HepG2 (cell line): Measurements from ENCODE around the gene IGFBP6. TPM values are rescaled to one million over a fixed set of nuclear protein-coding genes. Genes with fewer than 3 reads are reported as not detected.

Experiments
- DR1 ChIP-seq: sonication (generic); formaldehyde crosslinking; IDR thresholded peaks from 2 replicates; pipeline ENCODE4 v1.8.0; 2021; ENCODE audit warnings: mild to moderate bottlenecking, missing genetic modification reagents, inconsistent platforms
- FOXA1 ChIP-seq, 2 experiments: fragments of 450-650 bp in 1 of 2; sonication (generic) in 1 of 2; formaldehyde crosslinking in 1 of 2; IDR thresholded peaks; 2 replicates each; pipeline versions ENCODE4 v1.4.0 to v1.6.1; 2016 to 2020; ENCODE audit warnings: missing genetic modification reagents in 1 of 2
- FOXP1 ChIP-seq, 2 experiments: fragments of 450-650 bp in 1 of 2; IDR thresholded peaks; 2 replicates each; pipeline ENCODE4 v1.6.1; 2017 to 2018; ENCODE audit warnings: antibody characterized with exemption in 1 of 2
- GLI4 ChIP-seq: sonication (generic); formaldehyde crosslinking; IDR thresholded peaks from 2 replicates; pipeline ENCODE4 v1.5.1; 2020; ENCODE audit warnings: missing genetic modification reagents, mild to moderate bottlenecking, moderate library complexity, borderline replicate concordance
- HNF4G ChIP-seq, 2 experiments: sonication (generic) in 1 of 2; formaldehyde crosslinking in 1 of 2; IDR thresholded peaks; 2 replicates each; pipeline versions ENCODE4 v1.4.0 to v1.6.1; 2011 to 2020; ENCODE audit warnings: borderline replicate concordance in 2 of 2, low read depth in 2 of 2, mild to moderate bottlenecking in 2 of 2, low read length in 1 of 2, missing genetic modification reagents in 1 of 2, moderate library complexity in 1 of 2
- SRSF1 ChIP-seq: fragments of 200-400 bp; formaldehyde crosslinking; optimal IDR thresholded peaks from 2 replicates; pipeline ENCODE3; 2017; ENCODE audit warnings: mild to moderate bottlenecking, low read depth, low read length, moderate library complexity
- SRSF9 ChIP-seq: fragments of 200-400 bp; formaldehyde crosslinking; IDR thresholded peaks from 2 replicates; pipeline ENCODE4 v1.6.1; 2018; ENCODE audit warnings: borderline replicate concordance, mild to moderate bottlenecking, low read depth, low read length; ENCODE audit not compliant: insufficient read depth, poor library complexity, severe bottlenecking
- TEAD2 ChIP-seq: sonication (generic); formaldehyde crosslinking; IDR thresholded peaks from 2 replicates; pipeline ENCODE4 v1.9.0; 2021; ENCODE audit warnings: missing genetic modification reagents
- TSC22D2 ChIP-seq: sonication (generic); formaldehyde crosslinking; IDR thresholded peaks from 2 replicates; pipeline ENCODE4 v1.5.1; 2020; ENCODE audit warnings: missing genetic modification reagents, mild to moderate bottlenecking, borderline replicate concordance
- ZIK1 ChIP-seq: sonication (generic); formaldehyde crosslinking; IDR thresholded peaks from 2 replicates; pipeline ENCODE4 v1.5.0; 2020; ENCODE audit warnings: mild to moderate bottlenecking, low read depth, missing genetic modification reagents, borderline replicate concordance
- ZNF136 ChIP-seq: sonication (generic); formaldehyde crosslinking; IDR thresholded peaks from 2 replicates; pipeline ENCODE4 v1.8.1; 2022; ENCODE audit warnings: low read depth, mild to moderate bottlenecking, moderate library complexity, missing genetic modification reagents
- ZNF34 ChIP-seq: sonication (generic); formaldehyde crosslinking; IDR thresholded peaks from 2 replicates; pipeline ENCODE4 v1.4.0; 2020; ENCODE audit warnings: mild to moderate bottlenecking, missing genetic modification reagents, borderline replicate concordance
- ZNF567 ChIP-seq: sonication (generic); formaldehyde crosslinking; IDR thresholded peaks from 2 replicates; pipeline ENCODE4 v1.8.1; 2023; ENCODE audit warnings: mild to moderate bottlenecking, missing genetic modification reagents, borderline replicate concordance
- ZNF572 ChIP-seq: sonication (generic); formaldehyde crosslinking; IDR thresholded peaks from 2 replicates; pipeline ENCODE4 v1.5.1; 2020; ENCODE audit warnings: mild to moderate bottlenecking, missing genetic modification reagents
- ZSCAN25 ChIP-seq: sonication (generic); formaldehyde crosslinking; IDR thresholded peaks from 2 replicates; pipeline ENCODE4 v1.8.0; 2022; ENCODE audit warnings: mild to moderate bottlenecking, missing genetic modification reagents
- polyA plus RNA-seq, 8 experiments: library from polyadenylated mRNA; depleted of rRNA in 3 of 8; stranded (reverse) in 7 of 8; unstranded in 1 of 8; fragments of >200 nt; fragmentation: Illumina TruSeq in 4 of 8; extraction: Trizol in 4 of 8; gene quantifications; 2 replicates each; pipeline versions ENCODE4 v1.2.1 to v1.2.3, GENCODE V29; 2011 to 2016; ENCODE audit warnings: low read depth in 4 of 8, missing spikeins in 1 of 8, mixed read lengths in 1 of 8; ENCODE audit not compliant: insufficient read depth in 1 of 8
- total RNA-seq, 5 experiments: library from RNA; depleted of rRNA; stranded (reverse); fragments of >200 nt; fragmentation: Illumina TruSeq; extraction: Trizol; gene quantifications; 2 replicates each; pipeline ENCODE4 v1.2.3, GENCODE V29; 2016; ENCODE audit warnings: low read depth in 1 of 5
- TF ChIP-seq, protein P1 (sequence below): sonication (generic); formaldehyde crosslinking; IDR thresholded peaks from 2 replicates; pipeline ENCODE4 v1.9.0; 2021; ENCODE audit warnings: missing genetic modification reagents, borderline replicate concordance
- TF ChIP-seq, protein P2 (sequence below): sonication (generic); formaldehyde crosslinking; IDR thresholded peaks from 2 replicates; pipeline ENCODE4 v1.8.0; 2022; ENCODE audit warnings: missing genetic modification reagents, low read depth, mild to moderate bottlenecking, borderline replicate concordance
- TF ChIP-seq, protein P3 (sequence below): sonication (generic); formaldehyde crosslinking; conservative IDR thresholded peaks from 2 replicates; pipeline ENCODE4 v1.4.0; 2020; ENCODE audit warnings: missing genetic modification reagents
- TF ChIP-seq, protein P4 (sequence below): sonication (generic); formaldehyde crosslinking; IDR thresholded peaks from 2 replicates; pipeline ENCODE4 v1.5.0; 2020; ENCODE audit warnings: missing genetic modification reagents
- TF ChIP-seq, protein P5 (sequence below): sonication (generic); formaldehyde crosslinking; IDR thresholded peaks from 2 replicates; pipeline ENCODE4 v1.4.0; 2020; ENCODE audit warnings: missing genetic modification reagents

The IGFBP6 gene
- total and polyA plus RNA-seq, 2 of the 13 experiments (the other 11 are each of a cell fraction or from before 2014, with no cell fraction given), result 3.9 to 25.2 TPM

DNA sequence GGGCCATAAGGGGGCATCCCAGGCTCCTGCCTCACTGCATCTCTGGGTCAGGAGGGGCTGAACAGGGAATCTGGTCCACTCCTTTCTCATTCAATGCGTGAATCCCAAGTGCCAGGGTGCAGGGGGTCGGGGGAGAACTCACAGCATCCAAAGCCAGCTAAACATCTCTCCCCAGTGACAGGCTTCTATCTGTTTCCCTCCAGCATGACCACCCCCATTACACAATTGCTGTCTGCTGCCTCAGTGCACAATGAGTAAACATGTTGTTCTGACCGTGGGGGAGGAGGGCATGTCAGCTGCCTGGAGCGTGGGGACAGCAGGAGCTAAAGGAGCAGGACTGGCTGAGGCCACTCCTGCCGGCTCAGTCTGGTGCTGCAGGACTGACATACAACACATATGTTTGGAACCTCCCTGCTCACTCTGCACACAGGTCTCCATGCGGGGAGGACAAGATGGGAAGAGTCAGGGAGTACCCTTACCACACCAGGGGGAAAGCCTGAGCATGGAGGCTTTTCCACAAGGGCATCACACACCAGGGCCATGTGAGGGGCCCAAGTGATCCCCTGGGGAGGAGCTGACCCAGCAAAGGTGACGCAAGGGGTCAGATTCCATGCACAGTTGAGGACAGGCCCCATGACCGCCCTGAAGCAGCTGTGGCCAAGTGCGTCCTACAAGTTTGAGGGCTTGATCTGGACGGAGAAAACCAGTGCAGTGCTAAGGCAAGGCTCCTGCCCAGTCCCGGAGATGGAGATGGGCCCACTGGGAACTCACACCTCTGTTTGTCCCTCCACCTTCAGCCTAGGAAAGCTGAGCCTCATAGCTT, 46.2 kb upstream of the IGFBP6 start (continued):
- peak; percentile 70; the same call in 1 of the 2 replicates for TF ChIP-seq HNF4G (IDR thresholded peaks at IDR 0.05; ENCODE audit: borderline replicate concordance, low read depth, low read length)
- 0 out of 2 replicates have a peak, but pooled peaks have one; percentile 20 for TF ChIP-seq HNF4G (CRISPR knock-in tag; IDR thresholded peaks at IDR 0.05; ENCODE audit: borderline replicate concordance, low read depth)
- no peak for TF ChIP-seq TSC22D2 (CRISPR knock-in tag)
- TF ChIP-seq, protein P1, sequence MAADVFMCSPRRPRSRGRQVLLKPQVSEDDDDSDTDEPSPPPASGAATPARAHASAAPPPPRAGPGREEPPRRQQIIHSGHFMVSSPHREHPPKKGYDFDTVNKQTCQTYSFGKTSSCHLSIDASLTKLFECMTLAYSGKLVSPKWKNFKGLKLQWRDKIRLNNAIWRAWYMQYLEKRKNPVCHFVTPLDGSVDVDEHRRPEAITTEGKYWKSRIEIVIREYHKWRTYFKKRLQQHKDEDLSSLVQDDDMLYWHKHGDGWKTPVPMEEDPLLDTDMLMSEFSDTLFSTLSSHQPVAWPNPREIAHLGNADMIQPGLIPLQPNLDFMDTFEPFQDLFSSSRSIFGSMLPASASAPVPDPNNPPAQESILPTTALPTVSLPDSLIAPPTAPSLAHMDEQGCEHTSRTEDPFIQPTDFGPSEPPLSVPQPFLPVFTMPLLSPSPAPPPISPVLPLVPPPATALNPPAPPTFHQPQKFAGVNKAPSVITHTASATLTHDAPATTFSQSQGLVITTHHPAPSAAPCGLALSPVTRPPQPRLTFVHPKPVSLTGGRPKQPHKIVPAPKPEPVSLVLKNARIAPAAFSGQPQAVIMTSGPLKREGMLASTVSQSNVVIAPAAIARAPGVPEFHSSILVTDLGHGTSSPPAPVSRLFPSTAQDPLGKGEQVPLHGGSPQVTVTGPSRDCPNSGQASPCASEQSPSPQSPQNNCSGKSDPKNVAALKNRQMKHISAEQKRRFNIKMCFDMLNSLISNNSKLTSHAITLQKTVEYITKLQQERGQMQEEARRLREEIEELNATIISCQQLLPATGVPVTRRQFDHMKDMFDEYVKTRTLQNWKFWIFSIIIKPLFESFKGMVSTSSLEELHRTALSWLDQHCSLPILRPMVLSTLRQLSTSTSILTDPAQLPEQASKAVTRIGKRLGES (CRISPR knock-in tag), result no peak
- TF ChIP-seq FOXP1 (IDR thresholded peaks at IDR 0.05), result no peak
- peak; percentile 95 for TF ChIP-seq FOXP1 (CRISPR knock-in tag; IDR thresholded peaks at IDR 0.05)
- no peak for TF ChIP-seq SRSF1
- TF ChIP-seq, protein P2, sequence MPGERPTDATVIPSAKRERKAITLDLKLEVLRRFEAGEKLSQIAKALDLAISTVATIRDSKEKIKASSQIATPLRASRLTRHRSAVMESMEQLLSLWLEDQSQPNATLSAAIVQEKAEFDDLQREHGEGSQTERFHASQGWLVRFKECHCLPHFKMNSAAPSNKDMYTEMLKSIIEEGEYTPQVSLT (CRISPR knock-in tag), result no peak
- peak; percentile 27; the same call in 1 of the 2 replicates for TF ChIP-seq ZIK1
- peak; percentile 71; the same call in 1 of the 2 replicates for TF ChIP-seq ZNF572 (CRISPR knock-in tag)
- TF ChIP-seq SRSF9, result no peak
- TF ChIP-seq GLI4, result no peak
- peak; percentile 58; the same call in 1 of the 2 replicates for TF ChIP-seq ZNF567 (CRISPR knock-in tag)
- TF ChIP-seq TEAD2 (CRISPR knock-in tag), result no peak
- TF ChIP-seq, protein P3, sequence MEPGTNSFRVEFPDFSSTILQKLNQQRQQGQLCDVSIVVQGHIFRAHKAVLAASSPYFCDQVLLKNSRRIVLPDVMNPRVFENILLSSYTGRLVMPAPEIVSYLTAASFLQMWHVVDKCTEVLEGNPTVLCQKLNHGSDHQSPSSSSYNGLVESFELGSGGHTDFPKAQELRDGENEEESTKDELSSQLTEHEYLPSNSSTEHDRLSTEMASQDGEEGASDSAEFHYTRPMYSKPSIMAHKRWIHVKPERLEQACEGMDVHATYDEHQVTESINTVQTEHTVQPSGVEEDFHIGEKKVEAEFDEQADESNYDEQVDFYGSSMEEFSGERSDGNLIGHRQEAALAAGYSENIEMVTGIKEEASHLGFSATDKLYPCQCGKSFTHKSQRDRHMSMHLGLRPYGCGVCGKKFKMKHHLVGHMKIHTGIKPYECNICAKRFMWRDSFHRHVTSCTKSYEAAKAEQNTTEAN (CRISPR knock-in tag), result no peak
- TF ChIP-seq, protein P4, sequence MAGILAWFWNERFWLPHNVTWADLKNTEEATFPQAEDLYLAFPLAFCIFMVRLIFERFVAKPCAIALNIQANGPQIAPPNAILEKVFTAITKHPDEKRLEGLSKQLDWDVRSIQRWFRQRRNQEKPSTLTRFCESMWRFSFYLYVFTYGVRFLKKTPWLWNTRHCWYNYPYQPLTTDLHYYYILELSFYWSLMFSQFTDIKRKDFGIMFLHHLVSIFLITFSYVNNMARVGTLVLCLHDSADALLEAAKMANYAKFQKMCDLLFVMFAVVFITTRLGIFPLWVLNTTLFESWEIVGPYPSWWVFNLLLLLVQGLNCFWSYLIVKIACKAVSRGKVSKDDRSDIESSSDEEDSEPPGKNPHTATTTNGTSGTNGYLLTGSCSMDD (CRISPR knock-in tag), result no peak
- peak; percentile 11; the same call in 1 of the 2 replicates for TF ChIP-seq ZSCAN25 (CRISPR knock-in tag)
- TF ChIP-seq ZNF34 (CRISPR knock-in tag), result no peak
- TF ChIP-seq ZNF136 (CRISPR knock-in tag), result no peak
- TF ChIP-seq FOXA1 (IDR thresholded peaks at IDR 0.05), result no peak
- TF ChIP-seq FOXA1 (CRISPR knock-in tag; IDR thresholded peaks at IDR 0.05), result peak; percentile 89
- TF ChIP-seq DR1 (CRISPR knock-in tag), result no peak
- TF ChIP-seq, protein P5, sequence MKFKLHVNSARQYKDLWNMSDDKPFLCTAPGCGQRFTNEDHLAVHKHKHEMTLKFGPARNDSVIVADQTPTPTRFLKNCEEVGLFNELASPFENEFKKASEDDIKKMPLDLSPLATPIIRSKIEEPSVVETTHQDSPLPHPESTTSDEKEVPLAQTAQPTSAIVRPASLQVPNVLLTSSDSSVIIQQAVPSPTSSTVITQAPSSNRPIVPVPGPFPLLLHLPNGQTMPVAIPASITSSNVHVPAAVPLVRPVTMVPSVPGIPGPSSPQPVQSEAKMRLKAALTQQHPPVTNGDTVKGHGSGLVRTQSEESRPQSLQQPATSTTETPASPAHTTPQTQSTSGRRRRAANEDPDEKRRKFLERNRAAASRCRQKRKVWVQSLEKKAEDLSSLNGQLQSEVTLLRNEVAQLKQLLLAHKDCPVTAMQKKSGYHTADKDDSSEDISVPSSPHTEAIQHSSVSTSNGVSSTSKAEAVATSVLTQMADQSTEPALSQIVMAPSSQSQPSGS (CRISPR knock-in tag), result peak; percentile 84
